Measurements from ENCODE around the gene DOCK4. TPM values are rescaled to one million over a fixed set of nuclear protein-coding genes. Genes with fewer than 3 reads are reported as not detected.

The DOCK4 gene
- total and polyA plus RNA-seq, 10 of the 15 experiments (the other 5 are each of a cell fraction or from before 2014, with no cell fraction given): 0.03 to 0.73 (median 0.38) TPM

GRCh38 chr7:111727905-111728634 lies 478.1 kb downstream of the DOCK4 start:
- Histone ChIP-seq H3K27me3 (replicated peaks in 1 of 2; ENCODE audit: control insufficient read depth in 2 of 2, insufficient read depth in 2 of 2, low read length in 1 of 2) (no peaks in the 10 kb centered on the region), H2AFZ (ENCODE audit: control insufficient read depth, low read depth, low read length) (no peak overlapping the region), H3K9ac (ENCODE audit: control insufficient read depth, insufficient read depth, low read length) (no peak overlapping the region), H3K36me3 (ENCODE audit: control insufficient read depth in 2 of 2, insufficient read depth in 2 of 2, low read length in 1 of 2) (no peaks in the 10 kb centered on the region), H3K9me3 (replicated peaks; ENCODE audit: control insufficient read depth, insufficient read depth, low read length) (no peaks in the 10 kb centered on the region), H4K20me1 (ENCODE audit: control insufficient read depth, insufficient read depth) (no peaks in the 10 kb centered on the region), H3K4me3 (no peak overlapping the region), H3K27ac (ENCODE audit: control insufficient read depth, insufficient read depth) (no peak overlapping the region), H3K4me2 (ENCODE audit: control insufficient read depth, insufficient read depth) (no peak overlapping the region), H3K4me1 (ENCODE audit: control insufficient read depth, insufficient read depth, low read length) (no peaks in the 10 kb centered on the region), H3K79me2 (ENCODE audit: control insufficient read depth, insufficient read depth, low read length) (no peaks in the 10 kb centered on the region)
- ChIA-PET CTCF (interaction anchor here (2.5 kb wide), 1 partner anchor 13 kb away, joined by 8 read pairs; no protein-coding TSS in a partner anchor), RAD21 (ENCODE audit: unreplicated experiment) (interaction anchor here (1.1 kb wide), 1 partner anchor 71 kb away, joined by 3 read pairs; no protein-coding TSS in a partner anchor), SMC1A (ENCODE audit: uncharacterized antibody, unreplicated experiment) (interaction anchor here (1.3 kb wide), 1 partner anchor 635 kb away, joined by 3 read pairs; no protein-coding TSS in a partner anchor), POLR2A (no interaction called here)
- in situ Hi-C loops (cut with MboI): no loop called here
- FAIRE-seq (no peak), DNase-seq (ENCODE audit: low read depth, low spot score) (no peak), ATAC-seq (no peak)
- 91% methylated on average over 39 of the region's 41 CpGs for whole genome bisulfite sequencing (ENCODE audit: insufficient coverage, insufficient replicate concordance, low lambda C conversion rate, missing lambda C conversion rate)
- intact Hi-C loops (cut with micrococcal nuclease; ENCODE audit: unreplicated experiment): no loop called here
- BruUV-seq (replicated peaks): no TSS peak
- TF ChIP-seq KAT2A (conservative IDR thresholded peaks at IDR 0.05; ENCODE audit: control insufficient read depth, low read depth, low read length) (no peak), SMC3 (IDR thresholded peaks at IDR 0.05; ENCODE audit: borderline replicate concordance, low read length) (no peak), IRF5 (IDR thresholded peaks at IDR 0.05; ENCODE audit: borderline replicate concordance) (no peak), SUPT20H (IDR thresholded peaks at IDR 0.05; ENCODE audit: borderline replicate concordance, control insufficient read depth, low read depth, low read length) (no peak), CREM (IDR thresholded peaks at IDR 0.05; ENCODE audit: low read depth) (no peak), RELA (IDR thresholded peaks at IDR 0.05; ENCODE audit: borderline replicate concordance, partially characterized antibody) (no peak), FOXM1 (IDR thresholded peaks at IDR 0.05; ENCODE audit: low read depth, low read length) (no peak), NFYB (IDR thresholded peaks at IDR 0.05; ENCODE audit: insufficient read depth, low read depth, low read length) (no peak), ZBTB40 (IDR thresholded peaks at IDR 0.05; ENCODE audit: borderline replicate concordance) (no peak), BCL3 (IDR thresholded peaks at IDR 0.05; ENCODE audit: borderline replicate concordance, insufficient read depth, low read depth, low read length, poor library complexity, severe bottlenecking) (no peak), SUZ12 (IDR thresholded peaks at IDR 0.05; ENCODE audit: unreplicated experiment) (no peak), TARDBP (IDR thresholded peaks at IDR 0.05; ENCODE audit: borderline replicate concordance) (no peak)
